Fibroblast of skin of left quadriceps (primary cell): ENCODE results near the gene NUDT21.
"Not testable (repeated sequence)": the region's sequence is repeated elsewhere in the genome, so short reads cannot be mapped to it uniquely, and the experiment has no call there.

ENCODE experiments used
- DNase-seq, 2 experiments: peaks; one replicate each; pipeline ENCODE4 v3.0.0-alpha.2; 2013; ENCODE audit warnings: low read depth in 2 of 2

Gene NUDT21

DNA sequence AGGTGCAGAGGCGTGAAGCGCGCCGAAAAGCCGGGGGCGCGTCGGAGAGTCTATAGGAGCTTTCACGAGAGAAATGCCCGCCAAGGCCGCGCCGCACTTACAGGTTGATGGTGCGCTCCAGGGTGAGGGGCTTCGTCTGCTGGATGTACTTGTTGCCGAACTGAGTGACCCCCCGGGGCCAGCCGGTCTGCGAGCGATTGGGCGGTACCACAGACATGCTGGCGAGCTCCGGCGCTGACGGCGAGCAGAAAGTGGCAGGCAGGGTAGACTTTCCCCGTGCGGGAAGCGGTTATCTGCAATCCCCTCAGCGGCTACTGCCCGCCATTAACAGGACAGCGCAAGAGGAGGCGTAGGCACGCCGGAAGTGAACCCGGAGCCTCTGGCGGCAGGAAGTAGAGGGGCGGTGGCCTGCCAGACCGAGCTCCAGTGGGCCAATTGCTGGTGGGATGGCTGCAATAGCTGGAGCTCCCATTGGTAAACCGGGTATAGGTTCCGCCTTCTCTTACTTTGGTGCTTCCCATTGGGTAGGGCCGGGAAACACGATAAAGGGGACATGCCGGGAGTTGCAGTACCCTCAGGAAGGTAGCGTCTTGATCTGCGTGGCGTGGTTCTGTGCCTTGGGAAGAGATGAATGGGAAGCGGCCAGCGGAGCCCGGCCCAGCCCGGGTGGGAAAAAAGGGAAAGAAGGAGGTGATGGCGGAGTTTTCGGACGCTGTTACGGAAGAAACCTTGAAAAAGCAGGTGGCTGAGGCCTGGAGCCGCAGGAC is at the start of gene NUDT21, which contains the start of gene OGFOD1:
Gene NUDT21 (minus strand): TSS at position 347 of the 767 bp plus-strand sequence. CDS start 130 bp downstream, at position 217.
Gene OGFOD1 (plus strand): TSS at position 569 of the 767 bp plus-strand sequence. CDS start 59 bp downstream, at position 628.
- DNase-seq, result peak; percentile 95

DNA sequence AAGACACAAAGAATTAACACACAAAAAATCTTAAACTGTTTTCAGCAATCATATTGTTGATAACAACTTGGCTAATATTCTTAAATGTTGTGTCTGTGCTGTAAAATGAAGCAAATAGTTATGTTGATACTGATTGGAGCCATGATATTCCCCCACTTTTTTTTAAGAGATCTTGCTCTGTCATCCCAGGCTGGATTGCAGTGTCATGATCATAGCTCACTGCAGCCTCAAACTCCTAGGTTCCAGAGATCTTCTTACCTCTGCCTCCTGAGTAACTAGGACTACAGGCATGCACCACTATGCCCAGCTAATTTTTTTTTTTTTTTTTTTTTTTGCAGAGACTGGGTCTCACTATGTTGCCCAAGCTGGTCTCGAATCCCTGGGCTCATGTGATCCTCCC is 42.7 kb upstream of the NUDT21 start:
- no peak for DNase-seq

- DNase-seq, result no peak
These were observed 42.0 kb upstream of the NUDT21 start for GRCh38 chr16:56493126-56493525.

GRCh38 chr16:56491657-56492261 is 40.6 kb upstream of the NUDT21 start:
- no peak for DNase-seq

DNA sequence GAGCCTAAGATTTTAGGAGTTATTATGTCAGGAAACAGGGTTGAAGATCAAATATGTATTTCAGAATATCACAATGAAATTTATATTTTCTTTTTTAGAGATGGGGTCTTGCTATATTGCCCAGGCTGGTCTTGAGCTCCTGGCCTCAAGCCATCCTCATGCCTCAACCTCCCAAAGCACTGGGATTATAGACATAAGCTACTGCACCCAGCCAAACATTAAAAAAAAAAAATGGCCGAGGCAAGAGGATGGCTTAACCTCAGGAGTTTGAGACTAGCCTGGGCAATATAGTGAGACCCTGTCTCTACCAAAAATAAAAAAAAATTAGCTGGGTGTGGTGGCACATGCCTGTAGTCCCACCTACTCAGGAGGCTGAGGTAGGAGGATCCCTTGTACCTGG is 37.7 kb upstream of the NUDT21 start:
- not testable (repeated sequence) for DNase-seq

DNA sequence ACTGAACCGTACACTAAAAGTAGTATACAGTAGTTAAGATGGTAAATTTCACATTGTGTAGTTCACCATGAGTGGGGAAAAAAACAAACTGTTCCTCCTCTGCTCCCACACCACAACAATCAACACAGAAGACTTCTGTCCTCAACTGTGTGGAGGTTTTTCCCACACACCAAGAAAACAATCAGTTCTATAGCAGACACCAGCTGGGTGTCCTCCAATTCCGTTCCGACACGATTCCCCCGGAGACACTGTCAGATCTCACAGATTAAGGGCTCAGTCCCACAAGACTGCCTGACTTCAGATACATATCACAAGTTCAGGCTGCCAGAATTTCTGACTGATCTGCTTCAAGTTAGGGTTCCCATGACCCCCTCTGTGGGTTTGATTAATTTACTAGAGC is 36.9 kb upstream of the NUDT21 start:
- no peak for DNase-seq

- no peak for DNase-seq
These were observed 32.3 kb upstream of the NUDT21 start for GRCh38 chr16:56483394-56483793.

DNA sequence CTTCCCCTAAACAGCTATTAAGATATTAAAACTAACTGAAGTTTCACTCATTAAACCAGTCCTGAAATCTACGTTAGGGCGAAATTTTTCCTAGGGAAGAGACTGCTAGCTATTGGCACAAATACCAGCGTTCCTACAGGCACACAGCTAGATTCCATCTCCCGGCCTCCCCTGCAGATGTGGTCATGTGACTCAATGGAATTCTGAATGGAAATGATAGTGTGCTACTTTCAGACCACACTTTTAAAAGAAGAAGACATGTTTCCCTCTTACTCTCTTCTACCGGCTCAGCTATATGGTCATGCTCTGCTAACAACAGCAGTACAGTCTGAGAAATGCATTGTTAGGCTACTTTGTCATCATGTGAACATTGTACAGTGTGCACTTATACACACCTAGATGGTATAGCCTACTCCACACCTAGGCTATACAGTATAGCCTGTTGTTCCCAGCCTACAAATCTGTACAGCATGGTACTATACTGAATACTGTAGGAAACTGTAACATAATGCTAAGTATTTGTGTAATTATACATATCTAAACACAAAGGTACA is 31.6 kb upstream of the NUDT21 start:
- no peak for DNase-seq

- no peak for DNase-seq
These were observed 30.5 kb upstream of the NUDT21 start for GRCh38 chr16:56481468-56482122.

DNA sequence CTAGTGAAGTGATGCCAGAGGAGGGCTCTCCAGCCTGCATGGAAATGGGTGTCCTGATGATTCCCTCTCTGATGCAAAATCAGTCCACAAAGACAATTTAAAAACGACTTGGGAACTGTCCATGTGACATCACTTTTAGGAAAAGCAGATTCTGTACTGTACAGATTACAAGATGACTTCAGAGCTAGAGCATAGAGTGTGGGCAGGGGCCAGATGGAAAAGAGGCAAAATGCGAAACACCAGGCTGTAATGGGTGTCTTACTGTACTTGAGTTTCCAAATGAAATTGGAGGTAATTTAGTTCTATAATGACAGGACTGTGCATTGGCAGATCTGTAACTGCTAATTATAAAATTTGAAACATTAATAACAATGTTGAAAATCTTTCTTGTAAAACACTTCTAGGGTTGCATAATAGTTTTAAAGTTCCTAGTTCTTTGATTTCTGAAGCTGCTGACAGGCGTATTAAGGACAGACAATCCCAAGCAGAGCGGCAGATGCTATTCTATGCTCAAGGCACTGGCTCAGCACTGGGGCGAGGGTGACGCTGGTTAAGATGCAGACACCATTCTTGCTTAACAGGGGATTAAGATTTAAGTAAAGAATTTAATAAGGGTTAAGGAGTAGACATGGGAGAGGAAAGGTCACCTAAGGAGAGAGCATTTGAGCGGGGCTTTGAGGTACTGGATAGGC is 29.8 kb upstream of the NUDT21 start:
- DNase-seq, result no peak

DNA sequence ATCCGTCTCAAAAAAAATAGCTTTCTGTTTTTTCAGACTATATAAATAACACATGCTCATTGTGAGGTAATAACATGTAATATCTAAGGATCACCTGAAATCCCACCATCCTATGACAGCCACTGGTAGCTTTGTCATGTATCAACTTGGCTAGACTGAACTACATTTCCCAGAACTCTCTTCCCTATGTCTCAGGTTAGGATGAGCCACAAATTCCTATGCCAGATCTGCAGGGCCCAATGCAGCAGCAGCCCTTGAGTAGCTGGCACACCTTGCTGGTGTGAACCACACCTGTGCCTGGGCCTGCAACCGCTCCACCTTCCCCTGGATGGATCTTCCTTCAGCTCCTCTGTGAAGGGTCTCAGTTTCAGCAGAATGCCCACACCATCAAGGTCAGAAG is 28.3 kb upstream of the NUDT21 start:
- DNase-seq, result no peak

- peak; percentile 13 to 22 for DNase-seq
These were observed 27.3 kb upstream of the NUDT21 start for GRCh38 chr16:56478281-56479049.

DNA sequence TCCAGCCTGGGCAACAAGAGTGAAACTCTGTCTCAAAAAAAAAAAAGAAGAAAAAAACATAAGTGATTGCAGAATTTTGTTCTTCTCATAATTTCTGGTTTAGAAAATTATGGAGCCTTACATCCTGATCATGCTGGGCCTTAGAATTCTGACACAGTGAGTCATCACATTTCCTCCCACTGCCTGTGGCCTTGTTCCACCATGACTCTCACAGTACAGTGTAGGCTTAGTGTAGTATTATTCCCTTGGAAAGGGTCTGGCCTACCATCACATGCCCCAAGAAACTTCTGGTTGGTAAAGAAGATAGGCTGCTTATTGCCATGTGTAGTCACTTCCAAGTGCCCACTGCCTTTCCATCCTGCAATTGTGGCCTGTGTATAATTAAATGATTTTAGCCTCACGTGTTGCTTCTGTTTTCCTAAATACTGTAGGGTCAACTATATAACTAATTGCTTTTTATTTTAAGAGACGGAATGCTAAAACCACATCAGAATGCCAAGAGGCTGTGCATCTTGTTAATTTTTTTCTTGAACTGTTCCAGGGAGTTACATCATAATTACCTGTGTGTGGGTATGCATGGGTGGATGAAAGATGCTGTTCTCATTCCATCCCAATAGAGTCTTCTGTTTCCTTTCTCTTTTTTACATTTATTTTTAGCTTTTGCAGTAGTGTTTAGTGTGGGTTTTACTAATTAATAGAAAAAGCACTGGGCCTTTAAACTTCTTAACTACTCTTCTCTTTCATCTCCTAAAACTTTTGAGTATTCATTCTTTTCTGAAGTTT is 26.2 kb upstream of the NUDT21 start:
- DNase-seq, result peak; percentile 67 to 76

- DNase-seq, result no peak
These were observed 24.1 kb upstream of the NUDT21 start for GRCh38 chr16:56475201-56475600.

DNA sequence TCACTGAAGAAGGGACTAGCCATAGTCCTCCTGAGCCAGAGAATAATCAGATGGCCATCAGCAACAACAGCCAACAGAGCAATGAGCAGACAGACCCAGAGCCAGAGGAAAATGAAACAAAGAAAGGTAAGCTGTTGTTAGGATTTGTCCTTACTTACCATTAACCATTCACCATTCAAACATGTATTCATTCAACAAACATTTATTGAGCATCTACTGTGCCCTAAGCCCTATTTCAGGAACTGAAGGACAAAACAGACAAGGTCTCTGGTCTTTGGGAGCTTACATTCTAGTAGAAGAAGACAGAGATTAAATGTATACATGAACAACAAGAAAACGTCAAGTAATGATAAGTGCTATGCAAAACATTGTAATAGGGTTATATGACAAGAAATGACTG is 19.5 kb upstream of the NUDT21 start:
- DNase-seq, result no peak

DNA sequence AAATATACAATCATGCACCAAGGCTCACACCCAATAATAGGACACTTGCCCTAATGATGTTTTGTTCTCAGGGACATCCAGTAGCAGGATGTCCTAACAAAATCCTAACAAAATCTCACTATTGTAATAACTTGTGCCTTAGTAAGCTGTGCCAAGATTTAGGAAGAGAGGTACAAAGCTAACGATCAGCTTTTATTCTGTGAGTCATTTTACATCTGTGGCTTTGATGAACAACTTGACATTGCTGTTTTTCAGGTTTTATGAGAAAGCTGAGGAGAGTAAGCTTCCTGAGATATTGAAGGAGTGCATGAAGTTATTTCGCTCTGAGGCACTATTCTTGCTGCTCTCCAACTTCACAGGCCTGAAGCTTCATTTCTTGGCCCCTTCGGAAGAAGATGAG is 19.1 kb upstream of the NUDT21 start:
- DNase-seq, result no peak

DNA sequence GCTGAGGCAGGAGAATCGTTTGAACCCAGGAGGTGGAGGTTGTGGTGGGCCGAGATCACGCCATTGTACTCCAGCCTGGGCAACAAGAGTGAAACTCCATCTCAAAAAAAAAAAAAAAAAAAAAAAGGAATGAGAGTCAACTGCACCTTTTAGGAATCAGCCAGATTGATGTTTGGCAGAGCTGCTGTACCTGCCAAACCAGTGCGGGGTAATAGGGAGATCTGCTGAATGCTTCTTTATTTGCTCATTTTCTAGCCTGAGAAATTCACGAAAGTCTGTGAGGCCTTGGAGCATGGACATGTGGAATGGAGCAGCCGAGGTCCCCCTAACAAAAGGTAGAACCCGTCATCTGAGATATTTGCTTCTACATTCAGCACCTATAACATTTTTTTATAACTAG is 18.6 kb upstream of the NUDT21 start:
- no peak for DNase-seq

DNA sequence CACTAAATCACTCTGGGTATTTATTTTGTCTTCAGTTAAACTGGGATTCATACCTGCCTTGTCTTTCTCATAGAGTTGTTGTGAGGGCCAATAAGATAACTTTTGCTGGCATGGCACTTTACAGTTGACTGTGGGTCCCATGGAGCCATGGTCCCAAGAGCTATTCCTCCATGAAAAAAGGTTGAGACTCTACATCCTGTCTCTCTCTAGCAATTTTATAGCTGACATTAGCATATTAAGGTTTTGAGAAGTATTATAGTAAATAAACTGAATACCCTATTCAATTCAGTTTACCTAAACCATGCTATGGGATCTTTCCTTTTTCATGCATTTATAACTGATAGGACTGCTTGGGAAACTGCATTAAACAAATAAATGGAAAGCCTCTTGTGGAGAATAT is 17.7 kb upstream of the NUDT21 start:
- no peak for DNase-seq

DNA sequence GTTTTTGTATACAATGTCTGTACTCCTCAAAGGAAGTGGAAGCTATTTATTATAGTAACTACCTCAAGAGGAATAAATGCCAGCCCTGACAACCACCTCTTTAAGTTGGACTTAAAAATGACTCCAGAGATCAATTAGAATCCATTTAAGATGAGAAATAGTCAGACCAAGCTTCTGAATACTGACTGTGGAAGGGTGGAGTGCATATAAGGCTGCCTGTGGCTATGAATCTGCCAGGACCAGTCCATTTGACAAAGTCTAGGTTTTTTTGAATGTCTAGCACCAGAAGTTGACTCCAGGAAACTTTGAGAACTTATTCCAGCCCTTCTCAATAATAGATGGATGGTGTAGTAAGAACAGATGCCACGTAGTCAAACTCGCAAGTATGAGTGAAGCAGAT is 15.2 kb upstream of the NUDT21 start:
- DNase-seq, result no peak

DNA sequence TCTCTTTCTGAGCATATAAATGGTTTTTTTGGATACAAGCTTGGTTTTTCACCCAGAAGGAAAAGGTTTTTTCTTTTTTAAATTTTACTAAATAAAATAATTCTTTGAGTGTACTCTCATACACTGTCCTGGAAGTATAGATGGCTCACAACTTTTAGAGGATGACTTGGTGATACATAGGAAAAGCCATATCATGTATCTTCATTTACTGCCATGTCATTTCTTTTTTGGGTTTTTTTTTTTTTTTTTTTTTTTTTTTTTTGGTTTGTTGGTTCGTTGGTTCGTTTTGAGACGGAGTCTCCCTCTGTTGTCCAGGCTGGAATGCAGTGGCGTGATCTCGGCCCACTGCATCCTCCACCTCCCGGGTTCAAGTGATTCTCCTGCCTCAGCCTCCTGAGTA is 12.0 kb upstream of the NUDT21 start:
- DNase-seq, result no peak
